Measurements from ENCODE around the gene MTF2. TPM values are rescaled to one million over a fixed set of nuclear protein-coding genes. Genes with fewer than 3 reads are reported as not detected.

Gene MTF2
- total RNA-seq, 1 donor, result 31.1 TPM

DNA sequence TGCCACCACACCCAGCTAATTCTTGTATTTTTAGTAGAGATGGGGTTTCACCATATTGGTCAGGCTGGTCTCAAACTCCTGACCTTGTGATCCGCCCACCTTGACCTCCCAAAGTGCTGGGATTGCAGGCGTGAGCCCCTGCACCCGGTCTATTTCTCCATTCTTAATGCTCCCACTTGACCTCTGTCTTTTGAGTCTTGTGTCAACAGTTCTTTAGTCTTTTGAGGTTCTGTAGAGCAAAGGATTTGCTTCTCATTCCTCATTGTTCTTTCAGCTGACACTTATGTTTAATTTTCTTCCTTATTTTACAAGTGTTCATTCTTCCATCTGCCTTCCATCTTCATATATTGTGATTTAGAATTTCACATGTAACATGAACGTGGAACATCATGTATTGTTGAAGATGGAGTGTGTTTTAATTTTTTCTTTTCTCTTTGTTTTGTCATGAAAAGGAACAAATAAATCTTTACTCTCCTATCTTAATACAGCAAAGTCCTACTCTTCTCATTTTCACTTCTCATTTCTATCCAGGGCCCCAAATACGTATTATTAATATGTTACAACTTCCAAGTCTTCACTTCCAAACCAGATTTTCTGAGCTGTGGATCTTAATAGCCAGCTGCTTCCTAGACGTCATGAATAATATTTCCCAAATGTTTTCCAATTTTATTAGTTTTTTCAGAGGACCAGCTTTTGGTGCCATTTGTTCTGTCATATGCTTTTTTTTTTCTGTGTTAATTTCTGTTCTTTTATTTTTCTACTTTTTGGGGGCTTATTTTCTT, 16.9 kb downstream of the MTF2 start:
- H3K4me3 ChIP-seq (ENCODE audit: low read depth, low read length), result no peak overlapping the region
- TF ChIP-seq CTCF (IDR thresholded peaks at IDR 0.05; ENCODE audit: insufficient read depth, low read depth, low read length), result no peak
- DNase-seq (ENCODE audit: low read depth), result peak; percentile 6

- TF ChIP-seq CTCF (IDR thresholded peaks at IDR 0.05; ENCODE audit: insufficient read depth, low read depth, low read length), result no peak
- DNase-seq (ENCODE audit: low read depth), result no peak
- H3K4me3 ChIP-seq (ENCODE audit: low read depth, low read length), result no peak overlapping the region
Measured at GRCh38 chr1:93102142-93102541, 23.1 kb downstream of the MTF2 start.

GRCh38 chr1:93106226-93106625, 27.1 kb downstream of the MTF2 start:
- no peak for DNase-seq (ENCODE audit: low read depth)
- TF ChIP-seq CTCF (IDR thresholded peaks at IDR 0.05; ENCODE audit: insufficient read depth, low read depth, low read length), result no peak
- no peak overlapping the region for H3K4me3 ChIP-seq (ENCODE audit: low read depth, low read length)

GRCh38 chr1:93107395-93107794, 28.3 kb downstream of the MTF2 start:
- TF ChIP-seq CTCF (IDR thresholded peaks at IDR 0.05; ENCODE audit: insufficient read depth, low read depth, low read length), result no peak
- DNase-seq (ENCODE audit: low read depth), result no peak
- H3K4me3 ChIP-seq (ENCODE audit: low read depth, low read length), result no peak overlapping the region

- no peak overlapping the region for H3K4me3 ChIP-seq (ENCODE audit: low read depth, low read length)
- DNase-seq (ENCODE audit: low read depth), result no peak
- no peak for TF ChIP-seq CTCF (IDR thresholded peaks at IDR 0.05; ENCODE audit: insufficient read depth, low read depth, low read length)
Measured at GRCh38 chr1:93108335-93108734, 29.3 kb downstream of the MTF2 start.

DNA sequence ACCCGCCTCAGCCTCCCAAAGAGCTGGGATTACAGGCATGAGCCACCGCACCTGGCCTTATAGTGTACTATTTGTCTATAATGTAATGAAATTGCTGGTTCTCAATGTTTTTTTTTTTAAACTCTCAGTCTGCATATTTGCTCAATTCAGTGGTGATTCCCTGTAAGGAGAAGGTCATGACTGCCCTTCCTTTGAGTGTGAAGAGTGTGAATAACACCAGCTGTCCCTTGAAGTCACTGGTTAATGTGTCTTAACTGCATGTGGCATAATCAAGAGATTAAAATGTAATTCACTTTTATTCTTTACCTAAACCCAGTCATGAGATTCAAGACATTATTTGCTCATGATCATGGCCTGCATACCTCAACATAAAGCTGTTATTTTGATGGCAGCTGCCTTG, 30.5 kb downstream of the MTF2 start:
- TF ChIP-seq CTCF (IDR thresholded peaks at IDR 0.05; ENCODE audit: insufficient read depth, low read depth, low read length), result no peak
- H3K4me3 ChIP-seq (ENCODE audit: low read depth, low read length), result no peak overlapping the region
- DNase-seq (ENCODE audit: low read depth), result no peak

- no peak for TF ChIP-seq CTCF (IDR thresholded peaks at IDR 0.05; ENCODE audit: insufficient read depth, low read depth, low read length)
- H3K4me3 ChIP-seq (ENCODE audit: low read depth, low read length), result no peak overlapping the region
- peak; percentile 11 for DNase-seq (ENCODE audit: low read depth)
Measured at GRCh38 chr1:93111065-93111464, 32.0 kb downstream of the MTF2 start.
